ENCODE data around the gene PKD2L2. TPM values are rescaled to one million over a fixed set of nuclear protein-coding genes. Genes with fewer than 3 reads are reported as not detected.

The PKD2L2 gene
- total RNA-seq = under 1 TPM in 1 of 6 donors, not detected in 5; 0.23 TPM
- under 1 TPM in 1 of 2 donors, not detected in 1; 0.05 TPM for polyA plus RNA-seq

- Histone ChIP-seq H3K27ac (peak within 1 kb of the TSS; percentile 29 to 82 (median 54)), H3K4me3 (peak within 1 kb of the TSS; percentile 18 to 52 (median 30)), H3K9me3 (no peaks in the 10 kb centered on the region), H3K36me3 (no peaks in the 10 kb centered on the region), H3K27me3 (no peaks in the 10 kb centered on the region), H3K4me1 (no peaks in the 10 kb centered on the region)
- 16 to 23% methylated on average over 59 of the region's 59 CpGs for WGBS, 2 donors
- FAIRE-seq = no peak
- TF ChIP-seq CTCF (IDR thresholded peaks at IDR 0.05) = no peak
- intact Hi-C loops (cut with DNase I) = no loop called here
- peak; percentile 68 to 93 (median 78) for DNase-seq
- peak; percentile 97 to 100 (median 98) for ATAC-seq
Observed at GRCh38 chr5:137888863-137889759, at the start of gene PKD2L2. Gene PKD2L2, plus strand, starts transcription at chr5:137889457. Its CDS starts 35 bp downstream, at chr5:137889492.

GRCh38 chr5:137842296-137842695 lies 47.0 kb upstream of the PKD2L2 start:
- FAIRE-seq (no peak), ATAC-seq (no peak), DNase-seq (no peak)
- Histone ChIP-seq H3K4me3 (no peak overlapping the region), H3K4me1 (peaks cover 0 to 3% (median 0%) of the 10 kb centered on the region in 3 donors), H3K9me3 (no peaks in the 10 kb centered on the region), H3K27me3 (no peaks in the 10 kb centered on the region), H3K36me3 (no peaks in the 10 kb centered on the region), H3K27ac (no peak overlapping the region)
- 90 to 91% methylated on average over 5 of the region's 5 CpGs for WGBS, 2 donors
- intact Hi-C loops (cut with DNase I) = no loop called here
- TF ChIP-seq CTCF (IDR thresholded peaks at IDR 0.05) = no peak

GRCh38 chr5:137843676-137844299 lies 45.5 kb upstream of the PKD2L2 start:
- no peak for TF ChIP-seq CTCF (IDR thresholded peaks at IDR 0.05)
- FAIRE-seq = no peak
- WGBS, 2 donors = 73 to 75% methylated on average over 4 of the region's 4 CpGs

GRCh38 chr5:137845472-137845871 lies 43.8 kb upstream of the PKD2L2 start:
- intact Hi-C loops (cut with DNase I) = no loop called here
- ATAC-seq (no peak), DNase-seq (no peak), FAIRE-seq (no peak)
- Histone ChIP-seq H3K4me3 (no peak overlapping the region), H3K36me3 (no peaks in the 10 kb centered on the region), H3K27ac (no peak overlapping the region), H3K4me1 (no peaks in the 10 kb centered on the region), H3K27me3 (no peaks in the 10 kb centered on the region), H3K9me3 (no peaks in the 10 kb centered on the region)
- TF ChIP-seq CTCF (IDR thresholded peaks at IDR 0.05) = no peak

More at GRCh38 chr5:137843676-137844299, 45.5 kb upstream of the PKD2L2 start:
- no peaks in the 10 kb centered on the region for H3K27me3 ChIP-seq
- H3K4me1 ChIP-seq = no peaks in the 10 kb centered on the region
- DNase-seq = no peak
- no peak for ATAC-seq
- H3K9me3 ChIP-seq = no peaks in the 10 kb centered on the region
- no peak overlapping the region for H3K4me3 ChIP-seq
- H3K27ac ChIP-seq = no peak overlapping the region
- intact Hi-C loops (cut with DNase I) = no loop called here
- H3K36me3 ChIP-seq = no peaks in the 10 kb centered on the region
